GM06990 (cell line): ENCODE results near the gene CASQ1.
A peak's percentile ranks its signal among the peaks of the same experiment; 100 is the strongest.

Source experiments
- DNase-seq: peaks from one replicate; pipeline ENCODE4 v3.0.0-alpha.2; 2011; ENCODE audit not compliant: insufficient read length; ENCODE audit errors: extremely low read depth
- H3K27me3 ChIP-seq: replicated peaks from 2 replicates; pipeline ENCODE4 v1.6.0; 2011; ENCODE audit warnings: low read length; ENCODE audit not compliant: control insufficient read depth, insufficient read depth
- H3K36me3 ChIP-seq: 2 replicates; pipeline ENCODE4 v1.5.1; 2011; ENCODE audit warnings: low read length; ENCODE audit not compliant: control insufficient read depth, insufficient read depth
- H3K4me3 ChIP-seq: replicated peaks from 2 replicates; pipeline ENCODE4 v1.5.1; 2011; ENCODE audit warnings: low read depth, mild to moderate bottlenecking, control low read depth, low read length
- TF ChIP-seq, protein P1 (sequence below): IDR thresholded peaks from 2 replicates; pipeline ENCODE4 v1.5.1; 2011; ENCODE audit warnings: low read length, control low read depth, mild to moderate bottlenecking, inconsistent platforms; ENCODE audit not compliant: insufficient read depth, poor library complexity, severe bottlenecking

Gene CASQ1

DNA sequence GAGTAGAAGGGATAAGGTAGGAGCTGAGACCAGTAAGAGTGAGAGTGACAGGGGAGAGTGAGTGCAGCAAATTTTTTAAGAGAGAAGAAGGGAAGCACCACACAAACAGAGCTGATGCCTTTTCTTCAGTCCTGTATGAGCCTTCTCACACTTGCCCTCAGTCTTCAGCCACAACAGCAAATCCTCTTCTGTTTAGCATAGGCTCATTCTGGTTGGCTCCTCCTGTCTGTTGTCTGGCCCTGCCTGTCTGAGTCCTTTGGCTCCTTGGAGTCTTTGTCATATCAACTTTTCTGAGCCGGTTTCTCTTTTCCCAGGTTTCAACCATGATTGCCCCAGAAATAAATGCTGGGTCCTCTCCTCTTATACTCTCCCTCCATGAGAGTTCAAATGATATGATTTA lies 12.7 kb upstream of the CASQ1 start:
- Histone ChIP-seq H3K27me3 (no peaks in the 10 kb centered on the region), H3K36me3 (no peaks in the 10 kb centered on the region), H3K4me3 (peak overlapping the region; percentile 35)
- TF ChIP-seq, protein P1, sequence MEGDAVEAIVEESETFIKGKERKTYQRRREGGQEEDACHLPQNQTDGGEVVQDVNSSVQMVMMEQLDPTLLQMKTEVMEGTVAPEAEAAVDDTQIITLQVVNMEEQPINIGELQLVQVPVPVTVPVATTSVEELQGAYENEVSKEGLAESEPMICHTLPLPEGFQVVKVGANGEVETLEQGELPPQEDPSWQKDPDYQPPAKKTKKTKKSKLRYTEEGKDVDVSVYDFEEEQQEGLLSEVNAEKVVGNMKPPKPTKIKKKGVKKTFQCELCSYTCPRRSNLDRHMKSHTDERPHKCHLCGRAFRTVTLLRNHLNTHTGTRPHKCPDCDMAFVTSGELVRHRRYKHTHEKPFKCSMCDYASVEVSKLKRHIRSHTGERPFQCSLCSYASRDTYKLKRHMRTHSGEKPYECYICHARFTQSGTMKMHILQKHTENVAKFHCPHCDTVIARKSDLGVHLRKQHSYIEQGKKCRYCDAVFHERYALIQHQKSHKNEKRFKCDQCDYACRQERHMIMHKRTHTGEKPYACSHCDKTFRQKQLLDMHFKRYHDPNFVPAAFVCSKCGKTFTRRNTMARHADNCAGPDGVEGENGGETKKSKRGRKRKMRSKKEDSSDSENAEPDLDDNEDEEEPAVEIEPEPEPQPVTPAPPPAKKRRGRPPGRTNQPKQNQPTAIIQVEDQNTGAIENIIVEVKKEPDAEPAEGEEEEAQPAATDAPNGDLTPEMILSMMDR, result no peak
- DNase-seq, result no peak

DNA sequence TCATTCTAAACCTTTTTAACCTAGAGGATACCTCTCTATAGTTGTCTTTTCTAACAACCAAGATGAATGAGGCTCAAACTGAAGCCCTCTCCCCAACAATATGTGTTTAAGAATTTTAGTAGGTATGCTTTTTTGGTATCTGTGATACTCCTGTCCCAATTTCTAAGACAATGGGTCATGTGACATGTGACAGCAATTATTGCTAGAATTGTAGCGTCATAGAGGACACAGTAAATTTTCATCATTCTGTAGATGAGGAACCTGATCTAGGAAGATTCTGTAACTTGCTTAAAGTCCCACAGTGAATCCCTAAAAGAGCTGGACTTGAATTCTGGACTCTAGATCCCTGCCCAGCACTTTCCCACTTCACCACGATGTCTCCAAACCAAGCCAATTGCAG lies 11.6 kb upstream of the CASQ1 start:
- TF ChIP-seq, protein P1, result no peak
- H3K27me3 ChIP-seq, result no peaks in the 10 kb centered on the region
- H3K4me3 ChIP-seq, result no peak overlapping the region
- no peak for DNase-seq
- no peaks in the 10 kb centered on the region for H3K36me3 ChIP-seq

DNA sequence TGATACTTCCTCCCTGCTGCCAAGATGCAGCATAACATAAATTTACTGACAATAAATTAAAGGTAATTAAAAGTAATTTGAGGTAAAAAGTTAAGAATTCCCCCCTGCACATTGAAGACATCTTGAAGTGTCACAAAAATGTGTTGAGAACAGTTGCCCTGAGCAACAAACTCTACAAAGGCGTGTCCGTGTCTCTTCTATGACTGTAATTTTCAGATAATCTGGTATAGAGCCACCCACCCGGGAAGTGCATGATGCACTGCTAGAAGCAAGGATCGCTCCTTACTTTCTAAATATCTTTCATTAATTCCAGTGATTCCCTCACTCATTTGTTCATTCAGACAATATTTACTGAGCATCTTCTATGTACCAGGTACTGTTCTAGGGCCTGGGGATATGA lies 11.0 kb upstream of the CASQ1 start:
- TF ChIP-seq, protein P1, result no peak
- DNase-seq, result no peak
- H3K27me3 ChIP-seq, result no peaks in the 10 kb centered on the region
- H3K4me3 ChIP-seq, result no peak overlapping the region
- no peaks in the 10 kb centered on the region for H3K36me3 ChIP-seq

DNA sequence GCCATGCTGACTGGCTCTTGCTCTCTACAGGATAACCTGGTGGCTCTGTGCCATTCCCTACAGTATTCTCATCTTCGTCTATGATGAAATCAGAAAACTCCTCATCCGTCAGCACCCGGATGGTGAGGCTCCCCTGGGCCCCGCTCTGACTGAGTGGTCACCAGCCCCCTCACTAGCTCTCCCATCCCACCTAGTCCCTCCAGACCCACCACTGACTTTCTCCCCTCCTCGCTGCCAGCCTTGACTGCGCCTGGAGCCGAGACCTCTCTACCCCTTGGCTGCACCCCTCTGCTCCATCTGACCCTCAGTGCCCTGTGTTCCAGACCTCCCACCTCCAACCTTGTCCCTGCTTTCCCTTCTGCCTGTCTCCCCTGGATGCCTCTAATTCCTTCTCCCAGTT lies 4.1 kb upstream of the CASQ1 start:
- TF ChIP-seq, protein P1, result no peak
- DNase-seq, result no peak
- no peaks in the 10 kb centered on the region for H3K36me3 ChIP-seq
- H3K27me3 ChIP-seq, result no peaks in the 10 kb centered on the region
- no peak overlapping the region for H3K4me3 ChIP-seq

DNA sequence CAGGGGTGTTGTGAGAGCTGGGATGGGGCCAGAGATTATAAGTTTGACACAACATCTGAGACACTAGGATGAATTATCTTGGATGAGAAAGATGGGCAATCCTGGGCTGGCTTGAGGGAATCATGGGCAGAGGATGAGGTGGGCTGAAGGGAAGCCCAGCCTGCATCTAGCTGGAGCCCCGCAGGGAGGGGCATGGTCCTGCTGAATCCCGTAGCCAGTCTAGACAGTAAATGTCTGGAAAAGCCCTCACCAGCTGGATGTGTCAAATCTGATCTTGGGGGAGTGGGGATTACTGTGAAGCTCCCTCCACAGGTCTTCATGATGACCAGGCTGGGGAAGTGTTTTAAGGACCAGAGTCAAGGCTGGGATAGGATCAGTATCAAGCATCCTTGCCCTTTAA lies 3.6 kb upstream of the CASQ1 start:
- Histone ChIP-seq H3K36me3 (no peaks in the 10 kb centered on the region), H3K27me3 (no peaks in the 10 kb centered on the region), H3K4me3 (no peak overlapping the region)
- TF ChIP-seq, protein P1, result no peak
- no peak for DNase-seq

DNA sequence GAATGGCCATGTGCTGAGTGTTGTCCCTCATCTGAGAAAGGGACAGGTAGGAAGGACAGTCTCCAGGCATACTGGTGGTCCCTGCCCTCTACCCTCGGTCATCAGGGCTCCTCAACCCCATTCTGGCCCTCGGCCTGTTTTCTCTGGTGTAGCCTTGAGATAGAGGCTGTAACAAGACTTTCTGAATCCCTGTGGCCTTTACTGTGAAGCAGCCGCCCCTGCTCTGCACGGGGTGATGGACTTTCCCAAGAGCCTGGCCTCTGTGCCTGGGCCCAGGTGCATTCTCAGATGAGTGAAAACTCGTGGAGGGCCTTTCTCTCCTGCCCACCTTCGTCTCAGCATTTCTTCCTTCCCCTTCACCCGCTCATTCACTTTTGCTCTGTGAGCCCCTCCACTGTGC lies 3.0 kb upstream of the CASQ1 start:
- no peak for DNase-seq
- no peaks in the 10 kb centered on the region for H3K27me3 ChIP-seq
- no peak overlapping the region for H3K4me3 ChIP-seq
- TF ChIP-seq, protein P1, result no peak
- H3K36me3 ChIP-seq, result no peaks in the 10 kb centered on the region
